SU-DHL-6 (cell line): ENCODE data around the gene TRAPPC2L.

ENCODE experiments used
- H2AFZ ChIP-seq: fragments of 200-600 bp; sonication (generic); 2 replicates; pipeline ENCODE4 v1.6.1; 2014; ENCODE audit warnings: low read depth, mild to moderate bottlenecking, moderate library complexity, mixed read lengths, antibody characterized with exemption, low read length; ENCODE audit not compliant: severe bottlenecking
- H3F3A ChIP-seq: fragments of 200-600 bp; shearing (Covaris generic); 2 replicates; pipeline ENCODE4 v1.6.0; 2016; ENCODE audit warnings: antibody characterized with exemption, mild to moderate bottlenecking; ENCODE audit not compliant: insufficient read depth
- H3K27ac ChIP-seq: fragments of 200-600 bp; sonication (generic); 2 replicates; pipeline ENCODE4 v1.5.1; 2016; ENCODE audit warnings: low read depth, mild to moderate bottlenecking, low read length, moderate library complexity, mixed read lengths
- H3K27me3 ChIP-seq: fragments of 200-600 bp; sonication (generic), shearing (Covaris generic); 2 replicates; pipeline ENCODE4 v1.6.0; 2014; ENCODE audit warnings: mild to moderate bottlenecking, low read length
- H3K36me3 ChIP-seq: fragments of 200-600 bp; sonication (generic); 2 replicates; pipeline ENCODE4 v1.6.1; 2014; ENCODE audit warnings: mild to moderate bottlenecking, low read length, mixed read lengths
- H3K4me2 ChIP-seq: fragments of 300-600, 200-600 bp; shearing (Covaris generic), sonication (generic); 2 replicates; pipeline ENCODE4 v1.6.0; 2014; ENCODE audit warnings: low read length, low read depth, mild to moderate bottlenecking; ENCODE audit not compliant: poor library complexity, severe bottlenecking
- H3K4me3 ChIP-seq: fragments of 200-600 bp; sonication (generic); 2 replicates; pipeline ENCODE4 v1.5.1; 2014; ENCODE audit warnings: antibody characterized with exemption, low read length, mild to moderate bottlenecking, mixed read lengths; ENCODE audit not compliant: insufficient read depth, poor library complexity, severe bottlenecking
- H3K79me2 ChIP-seq: fragments of 200-600 bp; sonication (generic); 2 replicates; pipeline ENCODE4 v1.6.1; 2014; ENCODE audit warnings: mild to moderate bottlenecking, low read length, moderate library complexity; ENCODE audit not compliant: insufficient read depth
- H3K9ac ChIP-seq: fragments of 200-600 bp; sonication (generic); 2 replicates; pipeline ENCODE4 v1.7.0; 2014; ENCODE audit warnings: mild to moderate bottlenecking, low read length
- H3K9me2 ChIP-seq: fragments of 200-600 bp; sonication (generic); replicated peaks from 2 replicates; pipeline ENCODE4 v1.6.1; 2014; ENCODE audit warnings: low read length; ENCODE audit not compliant: insufficient read depth
- H3K9me3 ChIP-seq: fragments of 200-600 bp; sonication (generic); 2 replicates; pipeline ENCODE4 v1.6.1; 2014; ENCODE audit warnings: low read length, mixed read lengths; ENCODE audit not compliant: insufficient read depth
- H4K20me1 ChIP-seq: fragments of 200-600 bp; sonication (generic); 2 replicates; pipeline ENCODE4 v1.6.1; 2014; ENCODE audit warnings: low read depth, mild to moderate bottlenecking, antibody characterized with exemption, low read length, moderate library complexity, mixed read lengths
- EZH2phosphoT487 ChIP-seq: fragments of 200-600 bp; sonication (generic), shearing (Covaris generic); conservative IDR thresholded peaks from 2 replicates; pipeline ENCODE4 v1.6.1; 2018; ENCODE audit warnings: mild to moderate bottlenecking, antibody characterized with exemption, low read length, moderate library complexity, mixed read lengths
- TF ChIP-seq, protein P1 (sequence below): fragments of 200-600 bp; sonication (generic); IDR thresholded peaks from one replicate; pipeline ENCODE4 v1.5.1; 2017; ENCODE audit warnings: antibody characterized with exemption, mild to moderate bottlenecking, low read length, moderate library complexity; ENCODE audit not compliant: insufficient read depth, poor library complexity, severe bottlenecking

TRAPPC2L gene

DNA sequence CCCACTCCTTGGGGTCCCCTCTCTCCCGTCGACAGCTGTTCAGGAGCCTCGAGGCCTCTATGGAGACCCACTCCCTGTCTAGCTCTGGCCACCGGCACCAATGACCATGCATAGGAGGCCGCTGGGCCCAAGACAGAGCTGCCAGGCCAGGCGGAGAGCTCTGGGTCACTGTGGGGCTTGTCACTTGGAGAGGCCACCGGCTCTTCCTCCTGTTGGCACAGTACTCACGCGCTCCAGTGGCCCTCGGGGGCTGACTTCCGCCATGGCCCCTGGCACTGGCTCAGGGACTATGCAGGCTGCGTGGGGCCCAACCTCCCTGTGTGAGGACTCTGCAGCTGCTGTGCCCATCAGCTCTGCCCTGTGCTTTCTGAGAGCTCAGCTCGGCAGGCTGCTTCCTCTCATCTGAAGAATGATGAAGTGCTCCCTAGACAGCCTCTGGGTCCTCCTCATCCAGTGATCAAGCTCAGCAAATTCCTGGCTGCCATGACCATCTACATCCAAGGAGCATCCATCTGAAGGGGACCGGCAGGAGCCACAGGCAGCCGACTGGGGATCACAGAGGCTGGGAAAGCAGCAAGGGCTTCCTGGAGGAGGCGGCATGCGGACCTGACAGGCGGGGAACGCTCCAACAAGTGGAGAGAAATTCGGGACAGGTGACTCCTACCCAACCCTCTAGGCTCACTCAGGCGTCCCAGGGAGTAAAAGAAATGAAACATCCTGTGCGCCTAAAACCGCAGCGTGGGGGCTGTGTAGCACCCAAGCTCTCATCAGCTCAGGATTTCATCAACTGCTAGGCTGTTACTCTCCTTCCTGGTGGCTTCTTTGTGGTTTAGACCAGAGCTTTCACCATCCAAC, 17.0 kb upstream of the TRAPPC2L start:
- H3K9ac ChIP-seq, result no peak overlapping the region
- H3K9me3 ChIP-seq, result no peaks in the 10 kb centered on the region
- H3K27me3 ChIP-seq, result no peaks in the 10 kb centered on the region
- H3K27ac ChIP-seq, result no peak overlapping the region
- H3K36me3 ChIP-seq, result no peaks in the 10 kb centered on the region
- no peak overlapping the region for H3K4me3 ChIP-seq
- no peaks in the 10 kb centered on the region for H3K79me2 ChIP-seq
- H3K9me2 ChIP-seq, result no peaks in the 10 kb centered on the region
- no peak overlapping the region for H2AFZ ChIP-seq
- no peaks in the 10 kb centered on the region for H4K20me1 ChIP-seq
- no peak overlapping the region for H3K4me2 ChIP-seq
- no peaks in the 10 kb centered on the region for H3F3A ChIP-seq
- TF ChIP-seq, protein P1, sequence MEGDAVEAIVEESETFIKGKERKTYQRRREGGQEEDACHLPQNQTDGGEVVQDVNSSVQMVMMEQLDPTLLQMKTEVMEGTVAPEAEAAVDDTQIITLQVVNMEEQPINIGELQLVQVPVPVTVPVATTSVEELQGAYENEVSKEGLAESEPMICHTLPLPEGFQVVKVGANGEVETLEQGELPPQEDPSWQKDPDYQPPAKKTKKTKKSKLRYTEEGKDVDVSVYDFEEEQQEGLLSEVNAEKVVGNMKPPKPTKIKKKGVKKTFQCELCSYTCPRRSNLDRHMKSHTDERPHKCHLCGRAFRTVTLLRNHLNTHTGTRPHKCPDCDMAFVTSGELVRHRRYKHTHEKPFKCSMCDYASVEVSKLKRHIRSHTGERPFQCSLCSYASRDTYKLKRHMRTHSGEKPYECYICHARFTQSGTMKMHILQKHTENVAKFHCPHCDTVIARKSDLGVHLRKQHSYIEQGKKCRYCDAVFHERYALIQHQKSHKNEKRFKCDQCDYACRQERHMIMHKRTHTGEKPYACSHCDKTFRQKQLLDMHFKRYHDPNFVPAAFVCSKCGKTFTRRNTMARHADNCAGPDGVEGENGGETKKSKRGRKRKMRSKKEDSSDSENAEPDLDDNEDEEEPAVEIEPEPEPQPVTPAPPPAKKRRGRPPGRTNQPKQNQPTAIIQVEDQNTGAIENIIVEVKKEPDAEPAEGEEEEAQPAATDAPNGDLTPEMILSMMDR, result no peak
- TF ChIP-seq EZH2phosphoT487, result no peak

DNA sequence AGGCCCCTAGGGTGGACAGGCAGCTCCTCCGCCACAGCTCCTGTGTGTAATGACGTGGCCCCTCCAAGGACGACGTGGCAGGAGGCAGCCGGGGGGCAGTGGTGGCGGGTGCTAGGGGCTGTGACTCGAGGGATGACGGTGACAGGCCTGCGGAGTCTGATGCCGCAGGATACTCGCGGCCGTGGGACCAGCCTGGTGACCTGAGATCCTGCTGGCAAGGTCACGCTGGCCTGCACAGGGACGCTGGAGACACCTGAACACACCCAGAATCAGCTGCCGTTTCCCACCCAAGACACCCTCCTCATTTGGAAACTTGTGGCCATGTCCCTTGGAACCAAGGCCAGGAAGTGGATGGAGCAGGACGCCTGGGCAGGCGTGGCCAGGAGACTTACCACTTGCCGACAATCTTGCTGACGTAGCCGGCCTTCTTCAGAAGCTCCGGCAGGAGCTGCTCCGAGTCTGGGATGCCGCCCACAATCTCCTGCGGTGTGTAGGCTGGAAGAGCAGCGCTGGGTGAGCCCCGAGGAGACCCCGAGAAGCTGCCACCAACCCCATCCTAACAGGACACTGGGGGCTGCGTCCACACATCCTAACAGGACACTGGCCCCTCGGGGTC, 16.2 kb upstream of the TRAPPC2L start:
- TF ChIP-seq, protein P1, result no peak
- TF ChIP-seq EZH2phosphoT487, result no peak
- H3K9ac ChIP-seq, result no peak overlapping the region
- H4K20me1 ChIP-seq, result no peaks in the 10 kb centered on the region
- H3K27ac ChIP-seq, result no peak overlapping the region
- H3K79me2 ChIP-seq, result no peaks in the 10 kb centered on the region
- H3K9me3 ChIP-seq, result no peaks in the 10 kb centered on the region
- no peaks in the 10 kb centered on the region for H3F3A ChIP-seq
- H3K36me3 ChIP-seq, result no peaks in the 10 kb centered on the region
- no peaks in the 10 kb centered on the region for H3K9me2 ChIP-seq
- H3K4me3 ChIP-seq, result no peak overlapping the region
- no peaks in the 10 kb centered on the region for H3K27me3 ChIP-seq
- H2AFZ ChIP-seq, result no peak overlapping the region
- no peak overlapping the region for H3K4me2 ChIP-seq

DNA sequence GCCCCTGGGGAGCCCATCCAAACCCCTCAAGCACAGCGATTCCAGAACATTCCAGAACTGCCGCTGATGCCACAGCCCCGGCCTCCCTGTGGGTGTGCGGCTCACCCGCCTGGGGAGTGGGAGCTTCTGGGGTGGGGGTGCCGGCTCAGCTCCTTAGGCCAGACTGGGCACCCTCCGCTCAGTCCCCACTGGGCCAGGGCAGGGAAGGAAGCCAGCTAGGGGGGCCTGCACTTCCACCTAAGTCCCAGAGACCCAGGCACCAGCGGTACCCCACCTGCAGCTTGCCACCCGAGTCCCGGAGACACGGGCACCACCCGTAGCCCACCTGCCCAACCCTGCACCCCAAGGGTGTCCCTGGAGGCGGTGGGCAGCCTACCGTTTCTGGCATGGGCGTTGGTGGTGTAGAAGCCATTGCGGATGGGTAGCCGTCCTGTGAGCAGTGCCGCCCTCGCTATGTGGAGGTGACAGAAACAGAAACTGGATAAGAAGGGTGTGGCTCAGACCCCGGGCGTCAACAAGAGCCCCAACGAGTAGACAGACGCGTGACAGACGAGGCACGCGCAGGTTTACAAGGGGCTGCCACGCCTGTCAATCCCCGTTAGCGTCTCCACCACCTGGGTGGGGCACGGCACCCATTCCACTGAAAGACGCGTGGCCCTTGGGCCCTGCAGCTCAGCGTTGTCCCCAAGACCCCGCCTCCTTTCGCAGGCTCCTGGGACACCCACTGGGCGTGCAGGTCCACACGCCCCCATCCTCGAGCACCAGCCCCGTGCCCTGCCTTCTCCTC, 15.2 kb upstream of the TRAPPC2L start:
- H3F3A ChIP-seq, result no peaks in the 10 kb centered on the region
- no peaks in the 10 kb centered on the region for H3K36me3 ChIP-seq
- H3K4me3 ChIP-seq, result no peak overlapping the region

More for the DNA sequence above, 15.2 kb upstream of the TRAPPC2L start:
- Histone ChIP-seq H3K9me2 (no peaks in the 10 kb centered on the region), H3K9me3 (no peaks in the 10 kb centered on the region), H3K4me2 (no peak overlapping the region), H4K20me1 (no peaks in the 10 kb centered on the region), H3K79me2 (no peaks in the 10 kb centered on the region), H2AFZ (no peak overlapping the region), H3K27me3 (no peaks in the 10 kb centered on the region), H3K9ac (no peak overlapping the region), H3K27ac (no peak overlapping the region)
- TF ChIP-seq, protein P1, result no peak
- TF ChIP-seq EZH2phosphoT487, result no peak
